Stomach (tissue), 9 donors: ENCODE results near the gene APBA3. TPM values are rescaled to one million over a fixed set of nuclear protein-coding genes. Genes with fewer than 3 reads are reported as not detected.

Experiments
- DNase-seq, 2 donors: peaks; one replicate each; pipeline versions ENCODE4 v3.0.0 to v3.0.0-alpha.2; 2013 to 2019
- H3K27ac ChIP-seq, 5 donors: fragments of 200-600 bp in 4 of 5; sonication (generic) in 4 of 5; one replicate each; pipeline ENCODE4 v1.5.1; 2013 to 2019; ENCODE audit warnings: mild to moderate bottlenecking in 1 of 5, moderate library complexity in 1 of 5
- H3K27me3 ChIP-seq, 3 donors: fragments of 200-600 bp; sonication (generic); one replicate each; pipeline ENCODE4 v1.5.1; 2017 to 2019; ENCODE audit warnings: mixed run types in 1 of 3
- H3K36me3 ChIP-seq, 4 donors: fragments of 200-600 bp; sonication (generic); 1 replicate in 3 of 4; 2 replicates in 1 of 4; pipeline ENCODE4 v1.5.1; 2016 to 2019
- H3K4me1 ChIP-seq, 4 donors: fragments of 200-600 bp; sonication (generic); one replicate each; pipeline ENCODE4 v1.5.1; 2016 to 2019
- H3K4me3 ChIP-seq, 4 donors: fragments of 200-600 bp; sonication (generic) in 3 of 4; one replicate each; pipeline ENCODE4 v1.5.1; 2016 to 2019; ENCODE audit warnings: mild to moderate bottlenecking in 1 of 4
- H3K9me3 ChIP-seq, 4 donors: fragments of 200-600 bp; sonication (generic); one replicate each; pipeline ENCODE4 v1.5.1; 2016 to 2019
- EP300 ChIP-seq: sonication (generic); formaldehyde crosslinking; IDR thresholded peaks from one replicate; pipeline ENCODE4 v1.6.1; 2017; ENCODE audit warnings: antibody characterized with exemption
- POLR2A ChIP-seq, 4 donors: fragments of 450-650 bp; IDR thresholded peaks; one replicate each; pipeline ENCODE4 v1.6.1; 2016; ENCODE audit warnings: antibody characterized with exemption in 4 of 4, control low read depth in 2 of 4, mild to moderate bottlenecking in 1 of 4, moderate library complexity in 1 of 4
- POLR2AphosphoS5 ChIP-seq, 3 donors: sonication (generic); formaldehyde crosslinking; IDR thresholded peaks; one replicate each; pipeline ENCODE4 v1.6.1; 2016; ENCODE audit warnings: antibody characterized with exemption in 3 of 3
- WGBS, 5 donors: extraction: QIAGEN DNeasy Blood & Tissue Kit in 3 of 5; methylation state at CpG; one replicate each; pipeline versions ENCODE4 v1.1.5 to v1.1.7; 2013 to 2018; 5-methylcytosine and 5-hydroxymethylcytosine counted together
- intact Hi-C: fragments of 100-400 bp; cut with DNase I; formaldehyde crosslinking; loops from one replicate; pipeline ENCODE4 v1.15.1; 2023; ENCODE audit warnings: low total_unique reads
- polyA plus RNA-seq, 3 donors: library from polyadenylated mRNA; stranded (reverse); fragments of 200-250 nt; gene quantifications; one replicate each; pipeline ENCODE4 v1.2.3, GENCODE V29; 2013
- total RNA-seq, 5 donors: library from RNA; depleted of rRNA; stranded (reverse); fragments of >200 nt; gene quantifications; one replicate each; pipeline versions ENCODE4 v1.1.0 to v1.2.3, GENCODE V29; 2014 to 2016
- TF ChIP-seq, protein P1 (sequence below), 7 experiments: fragments of 450-650 bp in 4 of 7; fragments of 200-600 bp in 3 of 7; sonication (generic) in 3 of 7; IDR thresholded peaks; one replicate each; pipeline ENCODE4 v1.5.1; 2016 to 2019; ENCODE audit warnings: antibody characterized with exemption in 7 of 7, control low read depth in 2 of 7, mild to moderate bottlenecking in 1 of 7
- donor health status: healthy with polysubstance abuse.
- donor health status: Bipolar disorder and iron deficiency.
- donor health status: healthy.

Gene APBA3
- total and polyA plus RNA-seq, 8 donors = 9.4 to 111 (median 16.6) TPM

- Histone ChIP-seq H3K4me1 (no peaks in the 10 kb centered on the region), H3K36me3 (peaks cover 4 to 94% (median 66%) of the 10 kb centered on the region in 4 donors), H3K9me3 (no peaks in the 10 kb centered on the region), H3K27me3 (peaks cover 0 to 5% (median 0%) of the 10 kb centered on the region in 3 donors), H3K4me3 (no peak overlapping the region), H3K27ac (no peak overlapping the region)
- intact Hi-C loops = no loop called here
- TF ChIP-seq EP300 (no peak), POLR2A (IDR thresholded peaks at IDR 0.05) (no peak), POLR2AphosphoS5 (IDR thresholded peaks at IDR 0.05) (no peak)
- TF ChIP-seq, protein P1, sequence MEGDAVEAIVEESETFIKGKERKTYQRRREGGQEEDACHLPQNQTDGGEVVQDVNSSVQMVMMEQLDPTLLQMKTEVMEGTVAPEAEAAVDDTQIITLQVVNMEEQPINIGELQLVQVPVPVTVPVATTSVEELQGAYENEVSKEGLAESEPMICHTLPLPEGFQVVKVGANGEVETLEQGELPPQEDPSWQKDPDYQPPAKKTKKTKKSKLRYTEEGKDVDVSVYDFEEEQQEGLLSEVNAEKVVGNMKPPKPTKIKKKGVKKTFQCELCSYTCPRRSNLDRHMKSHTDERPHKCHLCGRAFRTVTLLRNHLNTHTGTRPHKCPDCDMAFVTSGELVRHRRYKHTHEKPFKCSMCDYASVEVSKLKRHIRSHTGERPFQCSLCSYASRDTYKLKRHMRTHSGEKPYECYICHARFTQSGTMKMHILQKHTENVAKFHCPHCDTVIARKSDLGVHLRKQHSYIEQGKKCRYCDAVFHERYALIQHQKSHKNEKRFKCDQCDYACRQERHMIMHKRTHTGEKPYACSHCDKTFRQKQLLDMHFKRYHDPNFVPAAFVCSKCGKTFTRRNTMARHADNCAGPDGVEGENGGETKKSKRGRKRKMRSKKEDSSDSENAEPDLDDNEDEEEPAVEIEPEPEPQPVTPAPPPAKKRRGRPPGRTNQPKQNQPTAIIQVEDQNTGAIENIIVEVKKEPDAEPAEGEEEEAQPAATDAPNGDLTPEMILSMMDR (IDR thresholded peaks at IDR 0.05) = no peak
- DNase-seq = no peak
- 86 to 89% (median 87%) methylated on average over 20 to 21 of the region's 21 CpGs for WGBS, 5 donors
These were observed 25.3 kb downstream of the APBA3 start for GRCh38 chr19:3736106-3736724.

DNA sequence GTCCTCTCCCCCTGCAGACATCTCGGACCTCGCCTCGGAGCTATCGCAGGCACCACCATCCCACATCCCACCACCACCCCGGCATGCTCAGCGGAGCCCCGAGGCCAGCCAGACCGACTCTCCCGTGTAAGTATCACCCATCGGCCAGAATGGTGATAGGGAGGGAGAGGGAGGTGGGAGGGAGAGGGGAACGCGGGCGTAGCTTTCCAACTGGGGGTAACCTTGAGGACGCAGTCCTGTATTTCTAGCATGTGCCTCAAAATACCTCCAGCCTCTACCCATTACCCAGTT, 27.2 kb downstream of the APBA3 start:
- Histone ChIP-seq H3K27ac (no peak overlapping the region), H3K4me3 (no peak overlapping the region), H3K4me1 (no peaks in the 10 kb centered on the region), H3K36me3 (peaks cover 4 to 89% (median 69%) of the 10 kb centered on the region in 4 donors), H3K9me3 (no peaks in the 10 kb centered on the region), H3K27me3 (peaks cover 0 to 5% (median 0%) of the 10 kb centered on the region in 3 donors)
- DNase-seq = no peak
- intact Hi-C loops = no loop called here
- no peak for TF ChIP-seq EP300
- no peak for TF ChIP-seq POLR2A (IDR thresholded peaks at IDR 0.05)
- TF ChIP-seq POLR2AphosphoS5 (IDR thresholded peaks at IDR 0.05) = no peak
- TF ChIP-seq, protein P1 (IDR thresholded peaks at IDR 0.05) = no peak
- 91 to 95% (median 94%) methylated on average over 8 to 14 of the region's 14 CpGs for WGBS, 5 donors

- Histone ChIP-seq H3K36me3 (peaks cover 4 to 84% (median 64%) of the 10 kb centered on the region in 4 donors), H3K27ac (no peak overlapping the region), H3K9me3 (no peaks in the 10 kb centered on the region), H3K27me3 (peaks cover 0 to 5% (median 0%) of the 10 kb centered on the region in 3 donors), H3K4me1 (peaks cover 0 to 2% (median under 1%) of the 10 kb centered on the region in 4 donors), H3K4me3 (no peak overlapping the region)
- TF ChIP-seq EP300 (no peak), POLR2AphosphoS5 (IDR thresholded peaks at IDR 0.05) (no peak), POLR2A (IDR thresholded peaks at IDR 0.05) (no peak)
- TF ChIP-seq, protein P1 (IDR thresholded peaks at IDR 0.05) = no peak
- 83 to 89% (median 88%) methylated on average over 18 to 20 of the region's 20 CpGs for WGBS, 5 donors
- no peak for DNase-seq
- intact Hi-C loops = no loop called here
These were observed 27.8 kb downstream of the APBA3 start for GRCh38 chr19:3733549-3734309.

GRCh38 chr19:3732108-3732507, 29.4 kb downstream of the APBA3 start:
- H3K4me1 ChIP-seq = peaks cover 0 to 16% (median 5%) of the 10 kb centered on the region in 4 donors
- TF ChIP-seq POLR2A (IDR thresholded peaks at IDR 0.05) = no peak
- TF ChIP-seq, protein P1 (IDR thresholded peaks at IDR 0.05) = no peak
- TF ChIP-seq EP300 = no peak
- no peak for TF ChIP-seq POLR2AphosphoS5 (IDR thresholded peaks at IDR 0.05)
- peaks cover 4 to 68% (median 53%) of the 10 kb centered on the region in 4 donors for H3K36me3 ChIP-seq
- peaks cover 0 to 5% (median 0%) of the 10 kb centered on the region in 3 donors for H3K27me3 ChIP-seq
- no peak for DNase-seq
- H3K27ac ChIP-seq = no peak overlapping the region
- no peaks in the 10 kb centered on the region for H3K9me3 ChIP-seq
- H3K4me3 ChIP-seq = no peak overlapping the region
- WGBS, 5 donors = 71 to 100% (median 94%) methylated on average over 1 of the region's 1 CpG
- intact Hi-C loops = no loop called here
